Calu3 (cell line): Measurements from ENCODE around the gene TSACC. TPM values are rescaled to one million over a fixed set of nuclear protein-coding genes. Genes with fewer than 3 reads are reported as not detected.
"Not testable (repeated sequence)": the region's sequence is repeated elsewhere in the genome, so short reads cannot be mapped to it uniquely, and the experiment has no call there.

Experiments used
- BruUV-seq: library from RNA; stranded (reverse); fragments of 400-500 nt; replicated peaks from 2 replicates; lab custom pipeline; 2021; lab: Mats Ljungman, UMichigan
- CTCF ChIA-PET: fragments of 300-600 bp; sonication (Branson Sonifier 250); formaldehyde crosslinking; loops from one replicate; lab custom pipeline; 2022; ENCODE audit warnings: antibody characterized with exemption; lab: Charles Lee
- DNase-seq: peaks from one replicate; pipeline ENCODE4 v3.0.0; 2022
- H3K27ac Mint-ChIP-seq: one replicate; pipeline ENCODE4 v1.8.0; 2022; ENCODE audit warnings: mixed read lengths; ENCODE audit not compliant: unreplicated experiment
- H3K27me3 Mint-ChIP-seq: one replicate; pipeline ENCODE4 v1.8.0; 2022; ENCODE audit warnings: mixed read lengths; ENCODE audit not compliant: unreplicated experiment
- H3K36me3 Mint-ChIP-seq: one replicate; pipeline ENCODE4 v1.8.0; 2022; ENCODE audit warnings: mild to moderate bottlenecking, moderate library complexity, mixed read lengths; ENCODE audit not compliant: insufficient read depth, unreplicated experiment
- H3K4me1 Mint-ChIP-seq: one replicate; pipeline ENCODE4 v1.8.0; 2022; ENCODE audit warnings: mild to moderate bottlenecking, low read depth, mixed read lengths; ENCODE audit not compliant: unreplicated experiment
- H3K4me3 Mint-ChIP-seq: one replicate; pipeline ENCODE4 v1.8.0; 2022; ENCODE audit warnings: mild to moderate bottlenecking, low read depth, moderate library complexity, mixed read lengths; ENCODE audit not compliant: unreplicated experiment
- H3K9me3 Mint-ChIP-seq: one replicate; pipeline ENCODE4 v1.8.0; 2022; ENCODE audit warnings: low read depth, mixed read lengths; ENCODE audit not compliant: unreplicated experiment
- CTCF ChIP-seq: fragments of 200-600 bp; IDR thresholded peaks from one replicate; pipeline ENCODE4 v1.8.0; 2022; ENCODE audit warnings: antibody characterized with exemption; ENCODE audit not compliant: unreplicated experiment
- intact Hi-C: fragments of 100-400 bp; cut with micrococcal nuclease; formaldehyde crosslinking; loops from one replicate; pipeline ENCODE4 v1.10.0; 2022; ENCODE audit not compliant: unreplicated experiment
- total RNA-seq: library from RNA; stranded (reverse); gene quantifications from 2 replicates; pipeline ENCODE4 v1.2.3, GENCODE V29; 2022

TSACC gene
- total RNA-seq, 1 experiment from 2014 or later: 1.4 TPM

GRCh38 chr1:156337052-156337887, 1.1 kb upstream of the TSACC start:
- DNase-seq: no peak
- Mint-ChIP-seq H3K4me3 (peak overlapping the region; percentile 98), H3K27ac (peak overlapping the region; percentile 94), H3K4me1 (peaks cover 25% of the 10 kb centered on the region), H3K27me3 (no peaks in the 10 kb centered on the region), H3K9me3 (no peaks in the 10 kb centered on the region), H3K36me3 (peaks cover 71% of the 10 kb centered on the region)
- TF ChIP-seq CTCF: no peak
- CTCF ChIA-PET: interaction anchor here (0.5 to 1.2 kb wide), 7 partner anchors 15 to 275 kb away, joined by 3 to 5 read pairs (median 4); partner anchors contain the start of gene SMG5
- TSS peak; percentile 40 for BruUV-seq
- intact Hi-C loops: loop anchor here (5.0 kb wide), 1 partner anchor 55 kb away; the partner anchor contains the start of genes SMG5 and TMEM79

GRCh38 chr1:156337888-156338179, 492 bp upstream of the TSACC start:
- Mint-ChIP-seq H3K27me3 (peaks cover 4% of the 10 kb centered on the region), H3K9me3 (no peaks in the 10 kb centered on the region), H3K4me1 (peaks cover 25% of the 10 kb centered on the region), H3K4me3 (peak overlapping the region; percentile 98), H3K27ac (peak overlapping the region; percentile 94), H3K36me3 (peaks cover 65% of the 10 kb centered on the region)
- no peak for DNase-seq
- intact Hi-C loops: loop anchor here (5.0 kb wide), 1 partner anchor 56 kb away; the partner anchor contains the start of genes SMG5 and TMEM79
- TF ChIP-seq CTCF: no peak
- CTCF ChIA-PET: interaction anchor here (0.6 to 1.2 kb wide), 7 partner anchors 15 to 279 kb away, joined by 3 to 4 read pairs (median 4); partner anchors contain the start of gene SMG5
- BruUV-seq: no TSS peak

- Mint-ChIP-seq H3K4me3 (no peak overlapping the region), H3K9me3 (no peaks in the 10 kb centered on the region), H3K4me1 (no peaks in the 10 kb centered on the region), H3K36me3 (peaks cover 22% of the 10 kb centered on the region), H3K27me3 (peaks cover 30% of the 10 kb centered on the region), H3K27ac (no peak overlapping the region)
- intact Hi-C loops: no loop called here
- CTCF ChIA-PET: interaction anchor here (0.6 kb wide), 1 partner anchor 13 kb away, joined by 3 read pairs; no protein-coding TSS in a partner anchor
- TF ChIP-seq CTCF: no peak
- no peak for DNase-seq
- no TSS peak for BruUV-seq
These were observed 4.0 kb downstream of the TSACC start for GRCh38 chr1:156342166-156342955.

- Mint-ChIP-seq H3K9me3 (no peaks in the 10 kb centered on the region), H3K27ac (no peak overlapping the region), H3K4me1 (no peaks in the 10 kb centered on the region), H3K4me3 (no peak overlapping the region), H3K27me3 (peaks cover 40% of the 10 kb centered on the region), H3K36me3 (peaks cover 1% of the 10 kb centered on the region)
- CTCF ChIA-PET: interaction anchor here (1.5 kb wide), 2 partner anchors 14 to 41 kb away, joined by 4 to 5 read pairs; no protein-coding TSS in a partner anchor
- intact Hi-C loops: no loop called here
- TF ChIP-seq CTCF: no peak
- no TSS peak for BruUV-seq
- no peak for DNase-seq
These were observed 6.1 kb downstream of the TSACC start for GRCh38 chr1:156344409-156344808.

- CTCF ChIA-PET: interaction anchor here (0.6 to 0.7 kb wide), 2 partner anchors 601 to 637 kb away, joined by 4 to 6 read pairs; no protein-coding TSS in a partner anchor
- intact Hi-C loops: not testable (repeated sequence)
These were observed 7.7 kb downstream of the TSACC start for GRCh38 chr1:156346035-156346434.

More at GRCh38 chr1:156346035-156346434, 7.7 kb downstream of the TSACC start:
- not testable (repeated sequence) for H3K36me3 Mint-ChIP-seq, BruUV-seq, H3K9me3 Mint-ChIP-seq, H3K27ac Mint-ChIP-seq, H3K4me3 Mint-ChIP-seq, DNase-seq, H3K4me1 Mint-ChIP-seq
- H3K27me3 Mint-ChIP-seq: peaks cover 57% of the 10 kb centered on the region
